Fibroblast of the aortic adventitia (primary cell): ENCODE results near the gene KLK7. TPM values are rescaled to one million over a fixed set of nuclear protein-coding genes. Genes with fewer than 3 reads are reported as not detected.

Source experiments
- DNase-seq: peaks from one replicate; pipeline ENCODE4 v3.0.0-alpha.2; 2010; ENCODE audit warnings: low read depth
- H3K4me3 ChIP-seq: 2 replicates; pipeline ENCODE4 v1.5.1; 2011; ENCODE audit warnings: low read depth, mild to moderate bottlenecking, control low read depth, low read length, moderate library complexity
- CTCF ChIP-seq: IDR thresholded peaks from 2 replicates; pipeline ENCODE4 v1.5.1; 2011; ENCODE audit warnings: mild to moderate bottlenecking, low read length, control low read depth, inconsistent platforms; ENCODE audit not compliant: insufficient read depth
- total RNA-seq: library from RNA; depleted of rRNA; stranded (reverse); fragments of >200 nt; gene quantifications from 2 replicates; pipeline ENCODE4 v1.2.3, GENCODE V29; 2012; ENCODE audit warnings: low replicate concordance

KLK7 gene
- total RNA-seq, 1 donor = 0.18 TPM

DNA sequence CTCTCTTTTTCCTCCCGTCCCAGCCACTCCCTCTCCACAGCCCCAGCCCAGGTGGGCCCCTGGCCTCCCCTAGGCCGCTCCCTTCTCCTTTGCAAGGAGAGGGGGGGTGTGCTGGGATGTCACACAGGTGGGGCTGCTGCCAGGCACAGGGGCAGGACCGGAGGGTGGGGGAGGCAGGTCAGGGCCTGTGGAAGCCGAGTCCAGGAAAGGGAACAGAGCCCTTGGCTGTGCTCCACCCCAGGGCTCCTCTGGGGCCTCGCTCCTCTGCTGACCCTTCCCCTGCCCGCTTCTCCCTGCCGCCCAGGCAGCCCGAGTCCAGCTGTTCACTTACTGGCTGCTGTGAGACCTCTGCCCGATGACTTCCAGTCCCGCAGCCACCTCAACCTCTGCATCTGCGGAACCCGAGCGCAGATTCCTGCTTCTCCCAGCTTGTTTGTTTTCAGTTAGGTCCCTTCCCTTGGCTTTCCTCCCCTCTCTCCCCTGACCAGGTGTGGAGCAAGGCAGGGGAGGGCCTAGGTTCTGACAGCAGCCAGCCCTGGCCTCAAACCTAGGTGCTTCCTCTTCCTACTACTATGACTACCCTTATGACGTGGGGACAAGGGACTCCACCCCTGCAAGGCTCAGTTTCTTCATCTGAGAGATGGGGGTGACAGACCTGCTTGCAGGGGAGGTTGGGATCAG is 43.5 kb upstream of the KLK7 start:
- DNase-seq = no peak
- no peak for TF ChIP-seq CTCF
- H3K4me3 ChIP-seq = no peak overlapping the region

GRCh38 chr19:51026554-51026831 is 42.8 kb upstream of the KLK7 start, which contains the start of gene KLK11:
KLK11 (minus strand) TSS chr19:51026616; CDS start chr19:51025631, 985 bp downstream.
- no peak within 1 kb of the TSS for H3K4me3 ChIP-seq
- no peak for DNase-seq
- no peak for TF ChIP-seq CTCF

DNA sequence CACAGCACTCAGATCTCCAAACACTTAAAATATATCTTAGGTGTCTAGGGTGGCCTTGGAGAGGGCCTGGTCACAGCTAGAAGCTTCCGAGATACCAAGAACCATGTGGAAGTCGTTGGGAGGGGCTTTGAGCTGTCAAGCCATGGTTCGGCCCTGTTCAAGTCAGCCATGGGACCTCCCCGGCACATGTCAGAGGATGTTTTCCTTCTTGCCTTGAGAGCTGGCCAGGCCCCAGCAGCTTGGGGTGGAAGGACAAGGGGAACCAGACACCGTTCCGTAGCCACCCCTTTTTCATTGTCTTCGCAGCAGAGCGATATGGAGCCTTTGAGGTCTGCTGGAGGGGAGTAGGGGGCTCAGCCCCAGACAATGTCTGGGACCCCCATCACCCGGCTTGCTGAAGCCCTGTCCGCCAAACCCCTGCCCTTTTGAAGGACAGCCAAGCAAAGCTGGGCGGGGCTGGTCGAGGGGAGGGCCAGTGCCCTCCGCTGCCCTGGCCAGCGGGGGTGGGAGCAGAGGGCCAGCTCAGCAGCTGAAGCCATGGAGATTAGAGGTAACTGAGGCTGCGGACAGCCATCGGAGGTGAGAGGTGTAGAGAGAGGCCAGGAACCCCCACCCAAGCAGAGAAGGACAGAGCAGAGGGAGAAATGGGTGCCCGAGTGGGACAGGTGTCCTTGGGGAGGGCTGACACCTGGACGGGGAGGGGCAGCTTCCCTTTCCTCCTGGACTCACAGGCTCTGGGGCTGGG is 42.3 kb upstream of the KLK7 start:
- no peak overlapping the region for H3K4me3 ChIP-seq
- no peak for DNase-seq
- TF ChIP-seq CTCF = no peak

- no peak for DNase-seq
- TF ChIP-seq CTCF = no peak
- no peak overlapping the region for H3K4me3 ChIP-seq
Observed at GRCh38 chr19:51025401-51025800, 41.7 kb upstream of the KLK7 start.

GRCh38 chr19:51024924-51025323 is 41.2 kb upstream of the KLK7 start:
- no peak for TF ChIP-seq CTCF
- no peak for DNase-seq
- no peak overlapping the region for H3K4me3 ChIP-seq

GRCh38 chr19:51023946-51024345 is 40.2 kb upstream of the KLK7 start:
- no peak overlapping the region for H3K4me3 ChIP-seq
- TF ChIP-seq CTCF = no peak
- DNase-seq = no peak
